SK-N-SH treated with all-trans-retinoic acid at 6 μM for 48 hours (cell line): ENCODE results near the gene HIVEP3.

Experiments used
- CREB5 ChIP-seq: fragments of 250-450 bp; sonication (Bioruptor Pico); IDR thresholded peaks from 2 replicates; pipeline ENCODE4 v1.5.1; 2020; ENCODE audit warnings: low read depth, mild to moderate bottlenecking, moderate library complexity
- GLIS3 ChIP-seq: fragments of 250-450 bp; sonication (Bioruptor Pico); IDR thresholded peaks from 2 replicates; pipeline ENCODE4 v1.5.0; 2020; ENCODE audit warnings: mild to moderate bottlenecking, moderate library complexity
- OSR1 ChIP-seq: fragments of 250-450 bp; sonication (Bioruptor Pico); IDR thresholded peaks from 2 replicates; pipeline ENCODE4 v1.8.0; 2022; ENCODE audit warnings: moderate library complexity, mild to moderate bottlenecking, inconsistent platforms

- no peak for TF ChIP-seq GLIS3 (CRISPR knock-in tag)
- no peak for TF ChIP-seq CREB5 (CRISPR knock-in tag)
- no peak for TF ChIP-seq OSR1 (CRISPR knock-in tag)
These were observed 23.2 kb downstream of the HIVEP3 start for GRCh38 chr1:41895552-41895951.
